SK-N-SH treated with all-trans-retinoic acid at 6 μM for 48 hours (cell line): ENCODE measurements around the gene DYNLT3.

Source experiments
- ATAC-seq: fragments of 200-7000 bp; cut with Tn5 transposase; 3 replicates; pipeline ENCODE4 v1.9.1; 2020; ENCODE audit warnings: mild to moderate bottlenecking, moderate library complexity
- ARNTL ChIP-seq: fragments of 450-650 bp; formaldehyde crosslinking; IDR thresholded peaks from 2 replicates; pipeline ENCODE4 v1.5.0; 2020; ENCODE audit warnings: low read depth, mild to moderate bottlenecking, moderate library complexity, borderline replicate concordance
- BACH2 ChIP-seq: fragments of 250-450 bp; sonication (Bioruptor Pico); IDR thresholded peaks from 2 replicates; pipeline ENCODE4 v1.9.0; 2021; ENCODE audit warnings: mild to moderate bottlenecking, borderline replicate concordance
- CREB5 ChIP-seq: fragments of 250-450 bp; sonication (Bioruptor Pico); IDR thresholded peaks from 2 replicates; pipeline ENCODE4 v1.5.1; 2020; ENCODE audit warnings: low read depth, mild to moderate bottlenecking, moderate library complexity
- CSDC2 ChIP-seq: fragments of 250-450 bp; sonication (Bioruptor Pico); IDR thresholded peaks from 2 replicates; pipeline ENCODE4 v1.5.0; 2020; ENCODE audit warnings: mild to moderate bottlenecking, moderate library complexity
- CSRNP3 ChIP-seq: fragments of 250-450 bp; sonication (Bioruptor Pico); IDR thresholded peaks from 2 replicates; pipeline ENCODE4 v1.5.1; 2021; ENCODE audit warnings: mild to moderate bottlenecking, moderate library complexity
- ESRRG ChIP-seq: fragments of 250-450 bp; sonication (Bioruptor Pico); IDR thresholded peaks from 2 replicates; pipeline ENCODE4 v1.6.1; 2021; ENCODE audit warnings: mild to moderate bottlenecking
- GLIS3 ChIP-seq: fragments of 250-450 bp; sonication (Bioruptor Pico); IDR thresholded peaks from 2 replicates; pipeline ENCODE4 v1.5.0; 2020; ENCODE audit warnings: mild to moderate bottlenecking, moderate library complexity
- ISL1 ChIP-seq: fragments of 250-450 bp; sonication (Bioruptor Pico); IDR thresholded peaks from 2 replicates; pipeline ENCODE4 v2.1.2; 2022; ENCODE audit warnings: mild to moderate bottlenecking, moderate library complexity
- PATZ1 ChIP-seq: fragments of 250-450 bp; sonication (Bioruptor Pico); IDR thresholded peaks from 2 replicates; pipeline ENCODE4 v1.8.0; 2020; ENCODE audit warnings: mild to moderate bottlenecking, moderate library complexity, borderline replicate concordance
- POU6F1 ChIP-seq: fragments of 250-450 bp; sonication (Bioruptor Pico); IDR thresholded peaks from 2 replicates; pipeline ENCODE4 v1.8.0; 2021; ENCODE audit warnings: low read depth, mild to moderate bottlenecking, moderate library complexity, borderline replicate concordance
- PPARA ChIP-seq: fragments of 250-450 bp; sonication (Bioruptor Pico); IDR thresholded peaks from 2 replicates; pipeline ENCODE4 v1.5.0; 2020; ENCODE audit warnings: mild to moderate bottlenecking, borderline replicate concordance
- RARB ChIP-seq: fragments of 250-450 bp; sonication (Bioruptor Pico); IDR thresholded peaks from 2 replicates; pipeline ENCODE4 v1.8.0; 2021; ENCODE audit warnings: mild to moderate bottlenecking, moderate library complexity
- TOX ChIP-seq: fragments of 250-450 bp; sonication (Bioruptor Pico); IDR thresholded peaks from 2 replicates; pipeline ENCODE4 v1.8.0; 2021; ENCODE audit warnings: mild to moderate bottlenecking, moderate library complexity, borderline replicate concordance
- TSHZ2 ChIP-seq: fragments of 250-450 bp; sonication (Bioruptor Pico); IDR thresholded peaks from 2 replicates; pipeline ENCODE4 v1.5.0; 2020; ENCODE audit warnings: mild to moderate bottlenecking, moderate library complexity
- ZFP3 ChIP-seq: fragments of 250-450 bp; sonication (Bioruptor Pico); IDR thresholded peaks from 2 replicates; pipeline ENCODE4 v1.5.0; 2020; ENCODE audit warnings: mild to moderate bottlenecking, moderate library complexity
- ZFP30 ChIP-seq: fragments of 450-650 bp; formaldehyde crosslinking; IDR thresholded peaks from 2 replicates; pipeline ENCODE4 v1.5.0; 2022; ENCODE audit warnings: mild to moderate bottlenecking, moderate library complexity
- ZNF565 ChIP-seq: fragments of 450-650 bp; formaldehyde crosslinking; conservative IDR thresholded peaks from 2 replicates; pipeline ENCODE4 v1.5.0; 2020; ENCODE audit warnings: low read depth, mild to moderate bottlenecking, moderate library complexity
- ZNF70 ChIP-seq: fragments of 450-650 bp; formaldehyde crosslinking; IDR thresholded peaks from 2 replicates; pipeline ENCODE4 v1.5.0; 2020; ENCODE audit warnings: mild to moderate bottlenecking, moderate library complexity
- ZNF8 ChIP-seq: fragments of 450-650 bp; formaldehyde crosslinking; IDR thresholded peaks from 2 replicates; pipeline ENCODE4 v1.5.0; 2020; ENCODE audit warnings: mild to moderate bottlenecking, moderate library complexity

The DYNLT3 gene

GRCh38 chrX:37817579-37817978, 29.8 kb downstream of the DYNLT3 start:
- TF ChIP-seq CSDC2 (CRISPR knock-in tag), result no peak
- no peak for TF ChIP-seq CREB5 (CRISPR knock-in tag)
- ATAC-seq, result no peak

GRCh38 chrX:37817176-37817575, 30.2 kb downstream of the DYNLT3 start:
- TF ChIP-seq TOX (no peak), GLIS3 (CRISPR knock-in tag) (no peak), RARB (no peak), PPARA (CRISPR knock-in tag) (no peak), TSHZ2 (CRISPR knock-in tag) (no peak), BACH2 (CRISPR knock-in tag) (no peak), ZNF565 (no peak)
- TF ChIP-seq, all 23 proteins: peak for 0
- no peak for ATAC-seq

GRCh38 chrX:37816766-37817165, 30.6 kb downstream of the DYNLT3 start:
- no peak for TF ChIP-seq CSDC2 (CRISPR knock-in tag)
- no peak for TF ChIP-seq ZNF70
- TF ChIP-seq TOX, result no peak
- ATAC-seq, result no peak

GRCh38 chrX:37815366-37815765, 32.0 kb downstream of the DYNLT3 start:
- no peak for TF ChIP-seq ZNF8 (CRISPR knock-in tag)
- TF ChIP-seq ESRRG (CRISPR knock-in tag), result no peak
- no peak for ATAC-seq

- TF ChIP-seq ZFP3 (no peak), CSDC2 (CRISPR knock-in tag) (no peak), TOX (no peak), ARNTL (no peak), ZNF565 (no peak), ZFP30 (CRISPR knock-in tag) (no peak), ZNF70 (no peak), ISL1 (no peak), CREB5 (CRISPR knock-in tag) (no peak), PATZ1 (CRISPR knock-in tag) (no peak), CSRNP3 (CRISPR knock-in tag) (no peak), BACH2 (CRISPR knock-in tag) (no peak), PPARA (CRISPR knock-in tag) (no peak), POU6F1 (CRISPR knock-in tag) (no peak)
- no peak for ATAC-seq
Observed at GRCh38 chrX:37813570-37813969, 33.8 kb downstream of the DYNLT3 start.
